ENCODE measurements around the gene HSPB9.
"Not testable (repeated sequence)": the region's sequence is repeated elsewhere in the genome, so short reads cannot be mapped to it uniquely, and the experiment has no call there.

DNA sequence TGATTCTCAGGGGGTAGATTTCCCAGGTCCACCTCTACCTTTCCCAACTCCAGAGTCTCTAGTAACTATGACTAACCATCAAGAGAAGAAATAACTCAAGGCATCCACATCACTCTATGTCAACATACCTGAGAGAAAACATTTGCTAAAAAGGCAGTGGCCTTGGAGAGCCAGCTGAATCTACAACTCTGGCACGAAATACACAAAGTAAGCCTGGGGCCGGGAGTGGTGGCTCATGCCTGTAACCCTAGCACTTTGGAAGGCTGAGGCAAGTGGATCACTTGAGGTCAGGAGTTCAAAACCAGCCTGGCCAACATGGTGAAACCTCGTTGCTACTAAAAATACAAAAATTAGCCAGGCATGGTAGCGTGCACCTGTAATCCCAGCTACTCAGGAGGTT lies 20.5 kb downstream of the HSPB9 start:
- TF ChIP-seq POLR2A (IDR thresholded peaks at IDR 0.05; ENCODE audit: low read depth, low read length); POLR2AphosphoS5 (IDR thresholded peaks at IDR 0.05; ENCODE audit: low read depth, low read length); TAF1 (IDR thresholded peaks at IDR 0.05; ENCODE audit: borderline replicate concordance, low read depth, low read length): not testable (repeated sequence)

Measured in GM12892 (cell line).